NCI-H2196 treated with DMSO at 0.1 percent for 48 hours (cell line): Measurements from ENCODE around the gene PRKCE.

Source experiments
- DNase-seq: peaks from one replicate; lab custom pipeline; 2025; ENCODE audit not compliant: unreplicated experiment; lab: John Stamatoyannopoulos, UW

The PRKCE gene

DNA sequence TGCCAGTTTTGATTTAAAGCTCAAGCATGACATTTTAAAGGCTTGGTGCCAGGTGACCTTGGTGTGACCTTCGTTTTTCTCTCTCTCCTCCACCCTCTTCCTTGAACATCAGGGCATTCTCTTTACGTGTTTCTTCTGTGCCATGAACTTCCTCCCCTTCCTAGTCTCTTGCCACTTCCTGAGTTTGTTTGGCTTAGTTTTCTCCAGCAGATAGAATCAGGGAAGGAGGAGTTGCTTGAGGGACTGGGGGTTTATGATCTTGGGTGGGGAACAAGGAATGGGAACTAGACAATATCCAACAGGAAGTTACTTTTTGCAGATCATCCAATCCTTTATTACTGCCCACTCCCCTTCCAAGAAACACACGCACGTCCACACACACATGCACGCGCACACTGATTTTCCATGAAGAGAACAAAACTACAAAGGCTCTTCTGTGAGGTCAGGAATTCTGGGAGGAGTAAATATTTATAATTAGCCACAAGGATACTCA is 435.1 kb downstream of the PRKCE start:
- DNase-seq, result no peak

DNA sequence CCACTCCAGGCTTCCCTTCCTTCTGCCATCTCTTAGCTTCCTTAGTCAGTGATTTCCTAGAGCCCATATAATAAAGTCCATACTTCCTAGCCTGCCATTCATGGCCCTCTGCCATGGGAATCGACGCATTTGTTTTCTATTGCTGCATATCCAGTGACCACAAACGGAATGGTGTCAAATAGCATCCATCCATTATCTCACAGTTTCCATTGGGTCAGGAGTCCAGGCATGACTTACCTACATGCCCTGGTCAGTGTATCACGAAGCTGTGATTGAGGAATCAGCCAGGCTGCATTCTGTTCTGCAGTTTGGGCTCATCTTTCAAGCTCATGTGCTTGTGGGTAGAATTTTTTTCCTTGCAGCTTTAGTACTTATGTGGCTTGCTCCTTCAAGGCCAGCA is 436.0 kb downstream of the PRKCE start:
- no peak for DNase-seq

DNA sequence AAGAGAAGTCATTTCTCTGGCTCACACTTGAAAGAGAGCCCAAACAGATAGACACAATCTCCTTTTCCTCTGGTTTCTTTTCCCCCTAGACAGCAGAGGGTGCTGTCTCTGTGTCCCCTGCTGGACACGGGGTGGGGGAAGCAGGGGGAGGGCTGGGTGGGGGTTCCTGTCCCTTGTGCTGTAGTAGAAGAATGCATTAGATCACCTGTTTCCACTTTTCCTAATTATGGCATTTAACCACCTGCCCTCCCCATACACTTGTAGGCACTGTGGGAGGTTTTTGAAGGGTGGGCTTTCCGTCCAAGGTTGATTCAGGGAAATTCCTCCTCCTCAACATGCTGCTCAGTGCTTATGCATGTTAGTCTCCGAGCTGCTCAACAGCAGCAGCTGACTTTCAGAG is 439.5 kb downstream of the PRKCE start:
- no peak for DNase-seq

DNA sequence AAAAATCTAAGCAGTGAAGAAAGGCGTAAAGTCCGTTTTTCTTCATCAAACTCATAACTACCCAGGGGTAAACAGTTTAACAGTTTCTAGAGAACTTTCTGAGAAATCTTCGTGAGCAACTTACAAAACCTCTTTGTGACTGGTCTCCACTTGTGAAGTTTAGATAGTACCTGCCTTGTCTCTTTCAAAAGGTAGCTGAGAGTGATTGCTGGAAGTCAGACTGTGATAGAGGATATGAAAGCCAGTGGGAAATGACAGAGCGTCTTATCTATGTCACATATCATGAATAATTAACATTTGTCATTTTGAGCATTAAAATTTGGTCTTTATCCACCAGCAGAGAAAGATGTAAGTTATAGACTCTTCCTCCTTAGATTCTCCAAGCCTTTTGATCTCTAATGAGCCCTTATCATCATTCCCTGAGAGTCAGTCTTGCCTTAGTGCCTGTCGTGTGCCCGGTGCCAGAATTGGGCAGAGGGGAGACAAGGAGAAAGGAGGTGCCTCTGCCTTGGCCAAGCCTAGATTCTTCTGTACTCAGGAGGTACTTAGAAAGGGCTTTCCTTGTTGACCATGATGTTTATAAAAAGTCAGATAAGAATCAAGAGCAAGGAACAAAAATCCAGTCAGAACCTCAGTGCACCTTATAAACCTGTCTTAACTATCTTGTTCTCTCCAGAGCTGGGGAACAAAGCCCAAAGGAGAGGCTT is 440.6 kb downstream of the PRKCE start:
- DNase-seq, result no peak

DNA sequence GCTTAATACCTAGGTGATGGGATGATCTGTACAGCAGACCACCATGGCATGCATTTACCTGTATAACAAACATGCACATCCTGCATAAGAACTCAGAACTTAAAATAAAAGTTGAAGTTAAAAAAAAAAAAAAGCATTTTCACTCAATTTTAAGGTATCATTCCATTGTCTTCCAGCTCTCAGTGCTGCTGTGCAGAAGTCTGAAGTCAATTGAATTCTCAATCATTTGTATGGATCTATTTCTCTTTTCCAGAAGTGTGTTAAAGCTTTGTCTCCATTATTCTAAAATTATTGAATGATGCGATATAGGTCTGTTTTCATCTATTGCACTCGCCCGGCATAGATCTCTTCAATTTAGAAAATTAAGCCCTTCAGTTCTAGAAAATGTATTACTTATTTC is 443.2 kb downstream of the PRKCE start:
- DNase-seq, result no peak

DNA sequence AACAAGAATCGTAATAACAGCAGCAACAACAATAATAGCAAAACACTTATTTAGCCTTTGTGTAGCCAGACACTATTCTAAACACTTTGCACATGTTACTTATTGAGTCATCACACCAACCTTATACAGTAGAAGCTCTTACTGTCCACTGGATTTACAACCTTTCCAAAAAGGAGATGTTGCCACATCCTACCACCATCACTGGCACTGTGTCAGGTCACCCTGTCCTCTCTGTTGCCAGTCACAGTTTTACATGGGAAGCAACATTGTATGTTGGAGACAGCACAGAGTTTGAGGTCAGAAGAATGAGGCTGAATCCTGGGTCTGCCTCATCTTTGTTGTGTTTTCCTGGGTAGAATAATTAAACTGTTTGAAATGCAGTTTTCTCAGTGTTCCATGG is 444.4 kb downstream of the PRKCE start:
- DNase-seq, result no peak

DNA sequence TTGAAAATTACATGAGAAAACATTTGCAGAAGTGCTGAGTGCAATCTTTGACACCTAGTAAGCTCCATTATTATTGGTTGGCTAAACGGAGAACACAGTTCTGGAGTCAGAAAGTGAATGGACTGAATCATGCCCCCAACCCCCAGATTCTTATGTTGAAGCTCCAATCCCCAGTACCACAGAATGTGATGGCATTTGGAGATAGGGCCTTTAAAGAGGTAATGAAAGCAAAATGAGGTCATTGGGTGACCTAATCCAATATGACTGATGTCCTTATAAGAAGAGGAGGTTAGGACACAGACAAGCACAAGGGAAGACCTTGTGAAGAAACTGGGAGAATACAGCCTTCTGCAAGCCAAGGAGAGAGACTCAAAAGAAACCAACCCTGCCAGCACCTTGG is 444.8 kb downstream of the PRKCE start:
- DNase-seq, result no peak

DNA sequence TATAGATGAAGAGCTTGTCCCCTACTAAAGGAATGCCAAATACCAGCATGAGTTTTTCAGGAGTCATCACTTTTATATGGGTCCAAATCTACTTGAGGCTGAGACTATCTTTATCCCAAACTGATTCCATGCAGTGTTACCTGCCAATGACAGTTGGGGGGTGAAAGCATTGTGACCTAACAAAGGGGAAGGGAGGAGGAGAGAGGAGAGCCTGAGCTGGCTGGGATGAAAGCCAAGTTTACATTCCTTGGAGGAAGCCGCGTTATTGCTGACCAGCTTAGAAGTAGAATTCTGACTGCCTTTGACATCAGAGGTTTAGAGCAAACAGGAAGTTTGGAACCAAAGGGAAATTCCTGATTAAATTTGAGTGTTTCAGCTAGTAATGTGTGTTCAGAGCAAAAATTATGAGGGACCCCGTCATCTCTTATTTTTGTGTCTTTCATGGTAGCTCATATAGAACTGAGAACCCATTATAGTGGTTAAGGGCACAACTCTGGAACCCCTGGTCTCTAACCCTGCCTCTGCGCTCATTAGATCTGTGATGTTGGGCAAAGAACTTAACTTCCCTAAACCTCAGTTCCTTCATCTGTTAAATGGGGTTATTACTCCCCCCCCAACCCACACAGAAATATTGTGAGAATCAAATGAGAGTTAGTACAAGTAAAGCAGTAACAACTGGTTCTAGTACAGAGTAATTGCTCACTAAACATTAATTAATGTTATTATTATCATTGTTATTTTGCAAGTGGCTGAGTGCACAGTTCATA is 446.4 kb downstream of the PRKCE start:
- peak; percentile 54 for DNase-seq

DNA sequence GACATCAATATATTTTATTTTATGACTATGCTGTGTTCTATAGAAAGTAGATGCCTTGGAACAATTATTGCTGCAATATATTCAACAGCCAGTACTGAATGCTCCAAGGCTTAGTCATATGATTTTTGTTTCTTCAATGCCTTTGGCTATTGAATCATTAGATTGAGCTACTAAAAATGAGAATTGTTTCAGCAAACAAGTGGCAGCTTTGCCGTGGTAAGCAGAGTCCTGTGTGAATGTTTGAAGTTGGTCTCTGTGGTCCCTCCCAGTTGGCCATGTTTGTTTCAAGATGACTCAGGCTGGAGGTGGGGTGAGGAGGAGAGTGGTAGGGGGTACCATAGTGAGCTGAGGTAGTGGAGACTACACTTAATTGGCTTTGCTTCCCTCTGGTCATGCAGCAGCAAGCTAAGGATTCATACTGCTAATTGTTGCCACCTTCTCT is 447.2 kb downstream of the PRKCE start:
- no peak for DNase-seq

DNA sequence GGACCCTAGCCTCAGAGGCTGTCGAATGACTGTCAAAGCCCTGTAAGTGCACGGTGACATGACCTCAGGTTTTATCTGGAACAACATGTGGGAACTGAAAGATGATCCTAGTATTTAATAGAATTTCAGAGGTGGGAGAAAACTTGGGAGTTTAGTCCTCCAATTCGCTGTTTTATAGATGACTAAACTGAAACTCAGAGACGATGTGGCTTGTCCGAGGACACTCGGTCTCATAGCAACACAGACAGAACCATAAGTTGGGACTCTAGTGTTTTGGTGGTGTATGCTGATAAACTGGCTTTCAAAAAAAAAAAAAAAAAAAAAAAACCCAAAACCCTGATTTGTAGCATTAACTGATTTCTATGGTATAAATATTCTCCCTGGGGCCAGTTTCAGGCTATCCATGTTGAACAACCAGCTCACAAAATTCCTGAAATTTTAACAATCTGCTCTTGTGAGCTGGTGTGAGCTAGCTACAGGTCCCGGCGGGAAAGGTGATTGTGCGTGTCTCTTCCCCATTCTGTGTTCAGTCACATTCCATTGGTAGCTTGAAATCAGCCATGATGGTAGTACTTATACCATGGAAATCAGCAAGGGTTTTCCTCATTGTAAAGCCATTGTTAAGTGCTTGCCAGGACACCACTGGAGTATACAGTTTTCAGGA is 450.2 kb downstream of the PRKCE start:
- DNase-seq, result no peak

DNA sequence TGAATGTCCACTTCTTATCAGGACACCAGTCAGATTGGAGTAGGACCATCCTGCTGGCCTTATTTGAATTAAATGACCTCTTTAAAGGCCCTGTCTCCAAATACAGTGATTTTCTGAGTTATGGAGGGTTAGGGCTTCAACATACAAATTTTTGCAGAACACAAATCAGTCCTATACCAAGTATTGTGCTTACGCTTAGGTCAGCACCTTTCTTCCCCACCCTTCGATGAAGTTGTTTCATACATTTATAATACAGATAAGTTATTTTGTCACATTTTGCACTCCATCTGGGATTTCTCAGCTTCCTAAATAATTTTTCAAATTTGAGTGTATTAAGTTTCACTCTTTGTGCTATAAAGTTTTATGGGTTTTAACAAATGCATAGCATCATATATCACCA is 455.2 kb downstream of the PRKCE start:
- no peak for DNase-seq

DNA sequence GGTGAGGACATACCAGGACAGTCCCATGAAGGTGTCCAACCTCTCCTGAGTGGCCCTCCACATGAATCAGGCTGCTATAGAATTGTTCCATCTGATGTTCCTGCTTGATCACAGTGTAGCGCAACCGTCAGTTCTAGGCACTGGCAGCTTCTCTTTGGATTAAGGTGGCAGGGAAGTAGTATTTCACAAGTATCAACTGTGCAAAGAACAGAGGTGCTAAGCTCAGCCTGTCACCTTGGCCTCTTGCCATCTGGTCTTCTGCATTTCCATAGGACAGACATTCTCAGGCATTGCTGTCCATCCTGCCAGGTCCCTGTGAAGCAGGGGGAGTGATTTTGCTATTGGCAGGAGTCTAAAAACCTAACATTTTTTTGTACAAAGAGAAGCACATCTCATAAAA is 463.5 kb downstream of the PRKCE start:
- DNase-seq, result no peak

DNA sequence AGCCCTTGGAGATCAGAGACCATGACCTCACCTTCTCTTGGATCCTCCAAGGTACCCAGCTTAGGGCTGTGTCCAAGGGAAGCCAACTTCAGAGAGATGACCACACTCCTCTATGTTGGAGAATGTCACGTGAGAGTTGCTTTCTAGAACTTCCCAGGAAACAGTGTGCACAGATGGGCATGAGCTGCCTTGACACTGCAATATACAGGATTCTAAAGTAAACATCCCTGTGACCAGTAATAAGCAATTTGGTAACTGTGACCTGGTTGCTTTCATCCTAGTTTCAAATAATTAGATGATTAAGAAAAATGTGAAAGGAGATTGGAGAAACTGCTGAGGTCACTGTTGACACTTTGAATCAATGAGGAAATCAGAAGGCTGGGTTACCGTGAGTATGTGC is 464.7 kb downstream of the PRKCE start:
- DNase-seq, result no peak

DNA sequence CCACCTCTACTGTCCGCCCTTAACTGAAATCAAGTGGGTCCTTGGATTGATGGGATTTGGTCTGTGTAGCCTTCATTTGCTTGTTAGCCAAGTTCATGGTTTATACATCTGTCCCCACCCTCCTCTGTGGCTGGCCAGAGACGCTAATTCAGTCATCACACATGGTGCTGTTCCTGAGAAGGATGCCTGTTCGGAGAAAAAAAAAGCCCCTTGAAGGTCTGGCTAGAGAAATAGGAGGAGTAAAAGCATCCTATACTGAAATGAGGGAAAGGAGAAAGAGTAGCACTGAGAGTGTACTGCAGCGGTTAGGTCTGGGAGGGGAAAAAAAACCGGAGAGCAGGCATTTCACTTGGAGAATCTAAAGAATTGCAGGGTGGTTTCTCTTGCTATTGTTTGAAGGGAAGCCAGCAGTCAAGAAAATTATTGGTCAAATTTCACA is 465.1 kb downstream of the PRKCE start:
- no peak for DNase-seq

DNA sequence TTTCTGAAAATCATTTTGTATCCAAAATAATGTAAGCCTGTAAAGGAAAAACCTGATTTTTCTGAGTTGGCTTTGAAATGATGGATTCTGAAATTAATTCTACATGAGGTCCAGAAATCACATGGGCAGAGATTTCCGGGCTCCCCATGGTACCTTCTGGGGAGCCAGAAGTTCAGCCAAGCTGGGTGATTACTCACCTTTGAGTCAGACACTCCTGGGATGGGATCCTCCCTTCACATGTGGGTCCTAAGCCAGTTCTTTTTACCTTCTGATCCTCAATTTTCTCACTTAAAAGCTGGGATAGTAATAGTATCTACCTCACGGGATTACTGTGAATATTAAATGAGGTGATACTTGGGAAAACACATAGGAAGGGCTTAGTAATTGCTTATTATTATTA is 465.9 kb downstream of the PRKCE start:
- DNase-seq, result no peak

DNA sequence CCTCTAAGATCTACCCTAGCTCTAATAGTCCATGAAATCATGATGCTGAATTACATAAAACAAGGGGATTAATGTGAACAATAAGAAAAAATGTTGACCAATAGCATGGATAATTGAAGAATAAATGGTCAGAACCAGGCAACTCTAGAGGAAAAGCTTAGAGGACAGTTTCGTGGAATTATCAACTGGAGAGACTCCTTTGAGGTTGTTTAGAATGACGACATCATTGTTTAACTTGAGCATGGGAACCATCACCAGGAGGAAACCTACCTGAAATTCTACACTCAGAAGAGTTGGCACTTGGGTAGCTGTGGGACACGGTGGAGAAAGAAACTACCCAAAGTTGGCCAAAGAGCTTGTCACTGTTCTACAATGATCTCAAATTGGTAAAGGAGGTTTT is 466.5 kb downstream of the PRKCE start:
- no peak for DNase-seq

DNA sequence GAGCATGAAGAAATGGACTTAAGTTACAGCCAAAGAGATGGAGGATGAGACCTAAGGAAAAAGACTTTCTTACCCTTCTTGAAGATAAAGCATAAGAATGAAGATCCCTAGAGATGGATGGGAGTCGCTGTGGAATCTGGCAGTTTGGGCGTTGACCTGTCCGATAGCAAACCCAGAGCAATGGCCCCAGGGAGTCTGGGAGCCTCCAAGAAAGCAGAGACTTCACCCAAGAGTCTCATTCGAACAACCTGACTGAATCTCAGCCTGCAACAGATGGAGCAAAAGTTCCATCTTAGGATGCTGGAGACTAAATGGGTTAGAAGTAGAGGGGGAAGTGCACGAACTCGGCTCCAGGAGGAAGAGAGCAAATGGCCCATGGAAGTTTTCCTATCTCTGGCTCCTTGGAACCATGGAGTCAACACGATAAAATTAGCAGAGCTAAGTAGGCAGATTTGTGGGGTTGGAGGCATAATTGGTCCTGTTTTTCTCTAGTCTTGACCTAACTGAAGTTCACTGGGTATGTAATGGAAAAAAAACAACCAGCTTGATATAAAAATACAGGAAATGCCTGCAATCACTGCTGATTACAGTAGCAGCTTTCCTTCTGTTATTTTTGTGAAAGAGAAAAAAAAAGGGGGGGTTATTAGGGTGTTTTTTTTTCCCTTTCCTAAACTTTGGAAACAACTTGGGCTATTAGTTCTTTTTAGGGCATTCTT is 467.3 kb downstream of the PRKCE start:
- DNase-seq, result no peak

DNA sequence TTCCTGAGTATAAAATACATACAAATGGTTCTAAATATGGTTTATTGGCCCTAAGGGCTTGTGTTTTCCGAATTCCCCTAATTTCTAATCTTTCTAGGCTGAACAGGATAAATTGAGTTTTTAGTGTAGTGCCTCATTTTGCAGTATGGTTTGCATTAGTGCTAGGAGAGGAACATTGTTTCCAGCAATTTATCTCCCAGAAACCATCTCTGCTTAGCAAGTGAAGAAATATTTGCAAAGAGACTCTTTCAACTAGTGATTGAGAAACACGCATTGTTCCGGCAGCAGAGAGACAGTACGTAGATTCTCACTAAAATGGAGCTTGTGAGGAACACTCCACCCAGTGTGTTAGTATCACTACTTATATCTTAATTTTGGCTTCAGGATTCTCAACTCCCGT is 468.0 kb downstream of the PRKCE start:
- no peak for DNase-seq

DNA sequence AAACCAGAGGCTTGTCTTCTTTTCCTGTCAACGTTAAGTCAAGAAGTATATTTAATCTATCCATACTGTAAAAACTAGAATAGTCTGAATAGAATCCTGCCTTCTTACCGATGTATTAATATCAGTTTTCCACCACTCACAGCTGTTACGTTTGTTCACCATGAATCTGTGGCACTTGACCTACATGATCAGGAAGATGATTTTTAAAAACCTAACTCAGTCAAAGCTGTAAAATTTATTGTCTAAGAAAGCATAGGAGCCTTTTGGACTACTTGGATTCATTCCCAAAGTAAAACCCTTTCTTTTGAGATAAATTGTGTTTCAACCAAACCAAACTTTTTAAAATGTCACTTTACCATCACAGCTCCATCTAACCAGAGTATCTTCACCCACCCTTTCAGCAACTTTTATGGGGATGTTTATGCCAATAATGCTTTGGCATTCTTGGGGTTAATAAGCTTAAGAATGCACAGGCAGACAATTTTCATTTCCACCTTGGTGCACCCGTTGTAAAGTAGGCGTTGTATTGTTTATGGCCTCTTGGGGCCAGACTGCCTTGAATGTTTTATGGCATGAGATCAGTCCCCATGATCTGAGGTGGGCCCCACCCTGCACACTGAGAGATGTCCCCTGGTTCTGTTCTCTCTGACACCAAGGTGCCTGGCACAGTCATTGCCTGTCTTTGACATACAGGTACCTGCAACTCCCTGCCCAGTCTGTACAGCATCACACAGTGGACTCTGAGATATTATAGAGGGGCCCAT is 469.5 kb downstream of the PRKCE start:
- DNase-seq, result no peak

DNA sequence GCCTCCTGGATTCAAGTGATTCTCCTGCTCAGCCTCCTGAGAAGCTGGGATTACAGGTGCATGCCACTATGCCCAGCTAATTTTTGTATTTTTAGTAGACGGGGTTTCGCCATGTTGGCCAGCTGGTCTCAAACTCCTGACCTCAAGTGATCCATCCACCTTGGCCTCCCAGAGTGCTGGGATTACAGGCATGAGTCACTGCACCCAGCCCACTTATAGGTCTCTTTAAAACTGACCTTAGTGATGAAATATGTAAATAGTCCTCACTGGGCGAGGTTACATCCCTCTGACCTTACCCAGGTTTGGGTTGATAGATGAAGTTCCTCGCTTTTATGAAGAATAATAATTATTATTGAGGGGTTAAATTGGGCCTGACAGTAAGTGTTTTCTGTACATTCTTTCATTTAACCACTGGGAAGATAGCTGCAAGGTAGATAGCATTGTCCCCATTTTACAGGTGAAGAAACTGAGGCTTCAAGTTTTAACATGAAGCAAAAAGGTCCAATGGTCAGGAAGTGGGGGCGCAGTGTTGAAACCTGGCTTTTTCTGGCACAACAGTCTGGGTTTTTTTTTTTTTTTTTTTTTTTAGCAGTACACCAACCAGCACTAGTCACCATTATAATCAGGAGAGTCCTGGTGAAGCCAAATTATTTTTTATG is 471.0 kb downstream of the PRKCE start:
- no peak for DNase-seq
